ENCODE measurements around the gene SLX4IP.

GRCh38 chr20:10629946-10630650 lies 195.0 kb downstream of the SLX4IP start:
- TF ChIP-seq CTCF (IDR thresholded peaks at IDR 0.05) (no peak), POLR2A (IDR thresholded peaks at IDR 0.05) (no peak)

Measured in esophagus squamous epithelium (tissue), 4 donors.